H1 (cell line): ENCODE measurements around the gene DCX. TPM values are rescaled to one million over a fixed set of nuclear protein-coding genes. Genes with fewer than 3 reads are reported as not detected.

ENCODE experiments used
- BRCA1 ChIP-seq: IDR thresholded peaks from 2 replicates; pipeline ENCODE4 v1.6.1; 2012; ENCODE audit warnings: low read depth, low read length, improper control_type of control experiment
- KDM1A ChIP-seq: fragments of 200-600, 300-600 bp; sonication (generic); IDR thresholded peaks from 2 replicates; pipeline ENCODE4 v1.7.1; 2016; ENCODE audit warnings: mild to moderate bottlenecking, low read length, borderline replicate concordance
- YY1 ChIP-seq: IDR thresholded peaks from 2 replicates; pipeline ENCODE4 v1.6.1; 2011; ENCODE audit warnings: low read depth, mild to moderate bottlenecking, low read length
- polyA plus RNA-seq, 7 experiments: library from polyadenylated mRNA; depleted of rRNA in 3 of 7; stranded (reverse) in 5 of 7; unstranded in 2 of 7; fragments of >200 nt in 5 of 7; fragments of 200-250 nt in 2 of 7; gene quantifications; 1 replicate in 5 of 7; 2 replicates in 1 of 7; 4 replicates in 1 of 7; pipeline versions ENCODE4 v1.2.1 to v1.2.3, GENCODE V29; 2011 to 2013; ENCODE audit warnings: missing spikeins in 2 of 7, mixed read lengths in 2 of 7
- total RNA-seq: library from RNA; stranded (reverse); fragmentation: NEBNext Ultra II Directional; extraction: Animal tissue kit (Norgen Biotek cat#: 25700); gene quantifications from 2 replicates; pipeline ENCODE4 v1.2.1, GENCODE V29; 2021
- TF ChIP-seq, protein P1 (sequence below): IDR thresholded peaks from 2 replicates; pipeline ENCODE4 v1.6.1; 2012; ENCODE audit warnings: inconsistent platforms
- TF ChIP-seq, protein P2 (sequence below): IDR thresholded peaks from 2 replicates; pipeline ENCODE4 v1.6.1; 2012; ENCODE audit warnings: inconsistent platforms

Gene DCX
- total and polyA plus RNA-seq, 2 of the 8 experiments (the other 6 are each of a cell fraction or from before 2014, with no cell fraction given) = 1.3 to 3.3 TPM

DNA sequence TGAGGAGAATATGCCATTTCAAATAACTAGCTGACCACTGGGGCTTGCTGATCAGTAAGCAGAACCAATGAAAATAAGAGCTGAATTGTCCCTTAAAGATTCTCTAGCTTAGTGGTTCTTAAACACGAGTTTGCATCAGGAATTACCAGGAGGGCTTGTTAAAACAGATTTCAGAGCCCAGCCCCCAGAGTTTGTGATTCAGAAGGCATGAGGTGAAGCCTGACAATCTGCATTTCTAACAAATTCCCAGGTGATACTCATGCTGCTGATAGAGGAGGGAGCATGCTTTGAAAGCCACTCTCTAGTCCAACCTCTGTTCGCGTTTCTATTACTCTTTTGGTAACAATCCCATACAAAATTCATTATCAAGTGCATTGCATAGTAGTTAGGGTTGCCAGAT is 35.5 kb downstream of the DCX start (continued):
- TF ChIP-seq, protein P1, sequence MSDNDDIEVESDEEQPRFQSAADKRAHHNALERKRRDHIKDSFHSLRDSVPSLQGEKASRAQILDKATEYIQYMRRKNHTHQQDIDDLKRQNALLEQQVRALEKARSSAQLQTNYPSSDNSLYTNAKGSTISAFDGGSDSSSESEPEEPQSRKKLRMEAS = no peak
- TF ChIP-seq KDM1A = no peak
- no peak for TF ChIP-seq BRCA1
- TF ChIP-seq YY1 = no peak
- TF ChIP-seq, protein P2, sequence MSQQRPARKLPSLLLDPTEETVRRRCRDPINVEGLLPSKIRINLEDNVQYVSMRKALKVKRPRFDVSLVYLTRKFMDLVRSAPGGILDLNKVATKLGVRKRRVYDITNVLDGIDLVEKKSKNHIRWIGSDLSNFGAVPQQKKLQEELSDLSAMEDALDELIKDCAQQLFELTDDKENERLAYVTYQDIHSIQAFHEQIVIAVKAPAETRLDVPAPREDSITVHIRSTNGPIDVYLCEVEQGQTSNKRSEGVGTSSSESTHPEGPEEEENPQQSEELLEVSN = no peak
